Stimulated activated CD4-positive, alpha-beta T cell treated with anti-CD3 and anti-CD28 coated beads, Interleukin-12 subunit alpha, Interleukin-12 subunit beta, amount 100 ng/mL, for 48 hours (primary cell): ENCODE measurements around the gene ARPC1A.
"Not testable (repeated sequence)": the region's sequence is repeated elsewhere in the genome, so short reads cannot be mapped to it uniquely, and the experiment has no call there.

Experiments
- DNase-seq, 3 donors: peaks; one replicate each; pipeline ENCODE4 v3.0.0-alpha.2; 2020; ENCODE audit warnings: low read depth in 2 of 3, low spot score in 1 of 3

Gene ARPC1A

DNA sequence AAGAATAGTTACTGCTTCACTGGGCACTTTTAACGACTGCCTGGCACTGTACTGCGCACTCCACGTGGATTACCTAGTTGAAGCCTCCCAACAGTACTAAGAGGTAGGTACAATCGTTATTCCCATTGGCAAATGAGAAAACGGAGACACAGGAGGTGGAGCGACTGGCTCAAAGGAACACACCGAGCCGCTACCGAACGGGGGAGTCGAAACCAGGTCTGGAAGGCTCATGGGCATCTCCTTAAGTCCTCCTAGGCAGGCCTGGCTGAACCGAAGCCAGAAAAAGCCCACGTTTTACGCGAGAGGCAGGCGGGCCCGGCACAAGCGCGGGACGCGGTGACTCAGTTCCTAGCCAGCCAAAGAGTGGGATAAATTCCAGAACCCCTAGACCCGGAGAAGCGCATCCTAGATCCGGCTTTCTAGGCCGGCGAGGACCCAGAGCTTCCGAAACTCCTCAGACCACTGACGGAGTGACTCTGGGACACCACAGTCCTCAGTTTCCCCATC lies 82.2 kb downstream of the ARPC1A start:
- peak in 1 of 3 donors; percentile 35 for DNase-seq

GRCh38 chr7:99408379-99409191 lies 82.9 kb downstream of the ARPC1A start, which contains the start of the genes BUD31 and PDAP1:
BUD31 (plus strand) TSS chr7:99408969; CDS start chr7:99411093, 2,124 bp downstream.
PDAP1 (minus strand) TSS chr7:99408597; CDS start chr7:99408548, 49 bp downstream.
- peak; percentile 85 to 98 (median 89) for DNase-seq

DNA sequence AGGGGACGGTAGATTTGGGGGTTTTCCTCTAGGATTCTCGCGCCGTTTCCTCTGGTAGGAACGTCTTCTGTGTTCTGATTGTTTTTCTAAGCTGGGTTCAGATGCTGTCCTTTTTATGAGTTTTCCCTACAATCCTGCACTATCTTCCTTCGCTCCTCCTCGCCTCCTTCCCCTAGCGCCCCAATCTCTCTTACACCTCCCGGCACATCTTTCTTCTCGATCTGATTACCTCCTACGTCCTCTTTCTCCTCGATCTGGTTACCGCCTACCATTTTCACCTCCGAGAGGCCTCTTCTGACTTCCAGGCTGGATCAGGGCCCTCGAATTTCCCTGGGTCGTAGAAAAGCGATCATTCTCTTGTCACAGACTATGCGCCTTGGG lies 83.5 kb downstream of the ARPC1A start:
- DNase-seq: no peak

DNA sequence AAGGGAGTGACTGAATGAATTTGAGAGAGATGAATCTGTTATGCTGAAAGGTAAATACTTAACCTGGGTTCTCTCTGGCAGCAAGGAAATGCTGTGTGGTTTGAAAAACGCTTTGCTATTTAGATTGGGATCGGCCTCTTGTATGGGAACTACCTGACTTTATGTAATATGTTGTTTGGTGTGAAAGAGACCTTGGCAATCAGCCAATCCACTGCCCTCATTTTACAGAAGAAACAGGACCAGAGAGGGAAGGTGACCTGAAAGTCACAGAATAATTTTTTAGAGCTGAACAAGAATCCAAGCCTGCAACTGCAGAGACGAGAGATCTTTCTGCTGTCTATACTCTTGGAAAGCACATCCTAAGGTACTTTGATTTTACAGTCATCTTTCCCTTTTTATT lies 84.1 kb downstream of the ARPC1A start:
- no peak for DNase-seq

GRCh38 chr7:99410635-99411034 lies 84.9 kb downstream of the ARPC1A start:
- DNase-seq: no peak

- not testable (repeated sequence) for DNase-seq
These were observed 89.9 kb downstream of the ARPC1A start for GRCh38 chr7:99415513-99416127.
